Adipose tissue (tissue), 3 donors: ENCODE measurements around the gene RAMP2. TPM values are rescaled to one million over a fixed set of nuclear protein-coding genes. Genes with fewer than 3 reads are reported as not detected.
"Not testable (repeated sequence)": the region's sequence is repeated elsewhere in the genome, so short reads cannot be mapped to it uniquely, and the experiment has no call there.

Experiments
- H3K27ac ChIP-seq: one replicate; pipeline ENCODE4 v1.5.1; 2013; ENCODE audit warnings: low read depth, low read length
- WGBS, 3 donors: extraction: QIAGEN DNeasy Blood & Tissue Kit; methylation state at CpG; one replicate each; pipeline ENCODE4 v1.1.7; 2013; 5-methylcytosine and 5-hydroxymethylcytosine counted together
- polyA plus RNA-seq, 3 donors: library from polyadenylated mRNA; stranded (reverse); fragments of 200-250 nt; gene quantifications; one replicate each; pipeline ENCODE4 v1.2.3, GENCODE V29; 2013
- donor health status: healthy with polysubstance abuse.
- donor health status: Bipolar disorder and iron deficiency.
- donor health status: healthy.

Gene RAMP2
- polyA plus RNA-seq, 3 donors: 12.9 to 178 (median 156) TPM

GRCh38 chr17:42761638-42762037 is 611 bp downstream of the RAMP2 start:
- no peak overlapping the region for H3K27ac ChIP-seq
- 30 to 48% (median 33%) methylated on average over 11 to 12 of the region's 12 CpGs for WGBS, 3 donors

- WGBS, 3 donors: 78 to 89% (median 88%) methylated on average over 6 of the region's 6 CpGs
These were observed 5.1 kb downstream of the RAMP2 start for GRCh38 chr17:42766124-42766523.

GRCh38 chr17:42767512-42767911 is 6.5 kb downstream of the RAMP2 start:
- H3K27ac ChIP-seq: no peak overlapping the region

More at GRCh38 chr17:42766124-42766523, 5.1 kb downstream of the RAMP2 start:
- H3K27ac ChIP-seq: no peak overlapping the region

GRCh38 chr17:42768006-42768405 is 7.0 kb downstream of the RAMP2 start:
- H3K27ac ChIP-seq: not testable (repeated sequence)
- WGBS, 3 donors: 65 to 72% (median 68%) methylated on average over 9 of the region's 9 CpGs

GRCh38 chr17:42769964-42770363 is 8.9 kb downstream of the RAMP2 start:
- 57 to 80% (median 71%) methylated on average over 10 of the region's 10 CpGs for WGBS, 3 donors
- H3K27ac ChIP-seq: not testable (repeated sequence)

GRCh38 chr17:42772945-42773289 is 11.9 kb downstream of the RAMP2 start:
- no peak overlapping the region for H3K27ac ChIP-seq
- WGBS, 3 donors: 1 to 2% (median 2%) methylated on average over 3 of the region's 3 CpGs

GRCh38 chr17:42773290-42774035 is 12.4 kb downstream of the RAMP2 start, which contains the start of gene VPS25:
Gene VPS25 (plus strand): TSS chr17:42773449. CDS start chr17:42773476, 27 bp downstream.
- H3K27ac ChIP-seq: no peak within 1 kb of the TSS
- 1 to 2% (median 1%) methylated on average over 37 to 39 of the region's 39 CpGs for WGBS, 3 donors

GRCh38 chr17:42774066-42774745 is 13.2 kb downstream of the RAMP2 start:
- no peak overlapping the region for H3K27ac ChIP-seq
- 55 to 73% (median 62%) methylated on average over 3 of the region's 3 CpGs for WGBS, 3 donors

GRCh38 chr17:42775534-42776098 is 14.6 kb downstream of the RAMP2 start:
- H3K27ac ChIP-seq: no peak overlapping the region
- WGBS, 3 donors: 59 to 69% (median 60%) methylated on average over 3 of the region's 3 CpGs

GRCh38 chr17:42778570-42778969 is 17.5 kb downstream of the RAMP2 start:
- 72 to 86% (median 85%) methylated on average over 5 of the region's 5 CpGs for WGBS, 3 donors
- H3K27ac ChIP-seq: no peak overlapping the region

GRCh38 chr17:42779304-42779935 is 18.4 kb downstream of the RAMP2 start:
- WGBS, 3 donors: 54 to 69% (median 67%) methylated on average over 3 of the region's 3 CpGs
- no peak overlapping the region for H3K27ac ChIP-seq

- H3K27ac ChIP-seq: no peak within 1 kb of the TSS
- 6 to 11% (median 9%) methylated on average over 34 to 65 of the region's 65 CpGs for WGBS, 3 donors
These were observed 19.2 kb downstream of the RAMP2 start, which contains the start of gene WNK4 for GRCh38 chr17:42779936-42780850. Gene WNK4 (plus strand): TSS chr17:42780610. CDS start chr17:42780699, 89 bp downstream.

- WGBS, 3 donors: 7 to 9% (median 8%) methylated on average over 35 to 39 of the region's 39 CpGs
- no peak overlapping the region for H3K27ac ChIP-seq
These were observed 20.0 kb downstream of the RAMP2 start for GRCh38 chr17:42780851-42781638.

GRCh38 chr17:42781639-42782165 is 20.7 kb downstream of the RAMP2 start:
- 31 to 41% (median 36%) methylated on average over 10 of the region's 10 CpGs for WGBS, 3 donors
- no peak overlapping the region for H3K27ac ChIP-seq

GRCh38 chr17:42782166-42783061 is 21.4 kb downstream of the RAMP2 start:
- H3K27ac ChIP-seq: no peak overlapping the region
- 28 to 56% (median 37%) methylated on average over 23 to 29 of the region's 29 CpGs for WGBS, 3 donors
